T-helper 1 cell treated with Interleukin-12 subunit alpha and Interleukin-12 subunit beta and Interleukin-4 antibody, amounts not matched to agents 30 ng/mL and 1 ng/mL, for 36 hours (primary cell): ENCODE results near the gene NET1. TPM values are rescaled to one million over a fixed set of nuclear protein-coding genes. Genes with fewer than 3 reads are reported as not detected.
"Not testable (repeated sequence)": the region's sequence is repeated elsewhere in the genome, so short reads cannot be mapped to it uniquely, and the experiment has no call there.

Experiments used
- intact Hi-C: fragments of 100-400 bp; cut with micrococcal nuclease; formaldehyde crosslinking; loops from one replicate; pipeline ENCODE4 v1.15.1; 2024
- total RNA-seq: library from RNA; stranded (reverse); gene quantifications from 2 replicates; pipeline ENCODE4 v1.2.3, GENCODE V29; 2022

The NET1 gene
- total RNA-seq, 1 donor from 2014 or later = 41.8 TPM

- intact Hi-C loops = no loop called here
These were observed 15.6 kb upstream of the NET1 start for GRCh38 chr10:5396556-5397300.

- intact Hi-C loops = no loop called here
These were observed 13.0 kb upstream of the NET1 start for GRCh38 chr10:5399332-5399731.

- intact Hi-C loops = no loop called here
These were observed 11.7 kb upstream of the NET1 start for GRCh38 chr10:5400468-5401240.

DNA sequence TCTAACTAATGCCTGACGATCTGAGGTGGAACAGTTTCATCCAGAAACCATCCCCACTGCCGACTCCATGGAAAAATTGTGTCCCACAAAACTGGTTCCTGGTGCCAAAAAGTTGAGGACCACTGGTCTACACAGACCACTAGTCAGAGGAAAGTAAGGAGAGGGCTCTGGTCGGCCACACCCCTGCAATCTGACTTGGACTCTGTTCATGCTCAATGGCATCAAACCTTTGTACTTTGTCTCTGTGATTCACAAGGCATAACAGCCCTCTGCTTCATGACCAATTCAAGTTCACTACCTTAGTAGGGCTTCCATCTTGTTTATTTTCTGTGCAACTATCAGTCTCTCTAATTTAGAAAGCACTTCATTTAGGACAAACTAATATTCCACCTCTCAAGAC, 9.6 kb upstream of the NET1 start:
- intact Hi-C loops = no loop called here

DNA sequence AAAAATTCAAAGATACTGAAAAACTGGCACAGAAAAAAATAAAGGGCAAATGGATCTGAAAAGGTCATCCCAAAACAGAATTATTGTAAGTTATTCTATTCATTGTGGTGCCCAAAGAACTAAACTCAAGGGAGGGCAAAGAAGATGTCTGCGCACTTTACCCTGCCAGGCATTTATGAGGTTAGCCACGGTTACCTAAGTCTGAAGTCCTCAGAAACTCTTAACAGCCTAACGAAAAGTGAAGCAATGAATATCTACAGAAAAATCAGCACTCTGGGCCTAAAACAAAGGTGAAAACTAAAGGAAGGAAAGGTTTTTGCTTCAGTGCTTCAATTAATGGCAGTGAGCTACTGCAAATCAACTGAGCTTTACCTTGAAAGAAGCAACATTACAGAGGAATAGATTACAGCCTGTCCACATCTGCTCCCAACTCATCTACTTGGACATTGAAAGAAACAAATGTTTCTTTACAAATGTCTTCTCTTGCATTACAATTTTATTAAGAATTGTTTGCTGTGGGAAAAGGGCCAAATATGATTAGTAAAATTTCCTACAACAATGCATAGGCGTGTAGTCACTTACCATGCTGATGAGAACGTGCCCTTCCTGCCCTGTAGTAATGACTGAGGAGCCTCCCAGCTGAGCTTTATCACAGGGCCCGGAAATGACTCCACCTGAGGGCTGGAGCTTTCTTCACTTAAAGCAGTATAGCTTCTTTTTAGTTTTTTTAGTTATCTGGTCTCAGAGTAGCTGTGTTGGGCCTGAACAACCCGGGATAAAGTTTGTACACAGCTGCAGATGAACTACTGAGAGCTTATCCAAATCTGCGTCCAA, 7.9 kb upstream of the NET1 start, which contains the start of gene TUBAL3:
TUBAL3 (minus strand) TSS at position 621 of the 834 bp plus-strand sequence; CDS start at position 585, 36 bp downstream.
- intact Hi-C loops = no loop called here

DNA sequence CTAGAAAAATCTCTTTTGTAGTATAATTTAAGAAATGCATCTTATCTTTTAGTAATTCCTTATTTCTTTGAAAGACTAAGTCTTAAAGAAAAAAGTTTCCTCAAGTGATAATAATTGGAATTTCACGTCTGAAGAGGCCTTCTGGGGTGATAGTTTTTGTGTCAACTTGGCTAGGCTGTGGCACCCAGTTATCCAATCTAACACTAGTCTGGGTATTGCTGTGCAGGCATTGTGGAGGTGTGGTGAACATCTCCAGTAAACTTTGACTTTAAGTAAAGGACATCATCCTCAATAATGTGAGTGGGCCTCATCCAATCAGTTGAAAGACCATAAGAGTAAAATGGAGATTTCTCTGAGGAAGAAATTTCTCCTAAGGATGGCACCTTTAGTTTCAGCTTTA, 5.4 kb upstream of the NET1 start:
- intact Hi-C loops = no loop called here

GRCh38 chr10:5410787-5411186, 1.6 kb upstream of the NET1 start:
- intact Hi-C loops = not testable (repeated sequence)

- intact Hi-C loops = loop anchor here (1.0 to 2.0 kb wide), 4 partner anchors 34 to 318 kb away; partner anchors contain the start of gene AKR1C3
These were observed 448 bp upstream of the NET1 start for GRCh38 chr10:5411941-5412276.

DNA sequence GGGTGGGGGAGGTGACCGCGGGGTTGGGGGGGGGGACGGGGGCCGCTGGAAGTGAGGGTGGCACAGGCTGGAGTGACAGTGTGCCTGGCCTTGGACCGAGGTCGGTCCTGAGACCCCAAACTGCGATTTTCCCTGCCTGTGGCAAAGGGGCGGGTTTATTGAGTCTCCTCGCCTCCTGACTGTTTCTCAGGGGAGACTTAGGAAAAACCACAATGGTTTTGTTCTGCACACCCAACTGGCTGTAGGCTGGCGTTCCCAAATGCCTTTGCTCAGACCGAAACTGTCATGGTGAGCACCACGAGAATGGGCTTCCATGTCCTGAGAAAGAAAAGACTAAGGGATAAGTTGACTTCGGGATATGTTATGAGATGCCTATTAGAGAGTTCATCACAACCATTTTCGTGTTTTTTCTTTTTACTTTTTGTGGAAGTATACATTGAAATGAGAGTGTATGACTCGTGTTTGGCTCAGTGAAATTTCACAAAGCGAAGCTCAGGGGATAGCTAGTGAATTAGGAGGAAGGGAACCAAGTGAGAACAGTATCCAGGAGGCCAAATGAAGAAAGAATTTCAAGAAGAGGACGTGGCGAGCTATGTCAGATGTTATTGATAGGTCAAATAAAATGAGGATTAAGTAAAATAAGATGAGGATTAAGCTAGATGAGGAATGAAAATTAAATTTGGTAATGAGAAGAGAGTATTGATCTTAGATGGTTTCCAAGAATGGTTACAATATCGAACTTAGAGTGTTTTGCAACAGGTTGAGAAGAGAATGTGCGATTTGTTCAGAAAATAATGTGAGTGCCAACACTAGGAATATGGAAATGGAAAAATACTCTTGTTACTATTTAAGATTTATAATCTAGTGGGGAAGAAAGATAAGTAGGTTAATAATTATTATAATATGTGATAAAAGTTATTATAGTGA, 918 bp downstream of the NET1 start:
- intact Hi-C loops = loop anchor here (2.0 kb wide), 2 partner anchors 116 to 128 kb away; no protein-coding TSS in a partner anchor

GRCh38 chr10:5416981-5417380, 4.6 kb downstream of the NET1 start:
- intact Hi-C loops = no loop called here

DNA sequence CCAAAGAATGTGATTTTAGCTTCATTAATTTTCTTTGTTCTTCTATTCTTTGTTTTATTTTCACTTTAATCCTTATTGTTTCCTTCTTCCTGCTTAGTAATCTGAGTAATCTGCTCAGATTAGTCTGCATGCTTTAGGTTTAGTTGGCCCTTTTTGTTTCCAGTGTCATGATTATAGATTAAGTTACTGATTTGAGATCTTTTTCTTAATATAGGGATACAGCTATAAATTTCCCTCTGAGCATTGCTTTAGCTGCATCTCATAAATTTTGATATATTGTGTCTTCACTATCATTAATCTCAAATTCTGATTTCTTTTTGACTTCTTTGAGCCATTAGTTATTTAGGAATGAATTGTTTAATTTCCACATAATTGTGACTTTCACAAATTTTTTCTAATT, 6.2 kb downstream of the NET1 start:
- intact Hi-C loops = no loop called here

- intact Hi-C loops = no loop called here
These were observed 7.2 kb downstream of the NET1 start for GRCh38 chr10:5419466-5420094.

DNA sequence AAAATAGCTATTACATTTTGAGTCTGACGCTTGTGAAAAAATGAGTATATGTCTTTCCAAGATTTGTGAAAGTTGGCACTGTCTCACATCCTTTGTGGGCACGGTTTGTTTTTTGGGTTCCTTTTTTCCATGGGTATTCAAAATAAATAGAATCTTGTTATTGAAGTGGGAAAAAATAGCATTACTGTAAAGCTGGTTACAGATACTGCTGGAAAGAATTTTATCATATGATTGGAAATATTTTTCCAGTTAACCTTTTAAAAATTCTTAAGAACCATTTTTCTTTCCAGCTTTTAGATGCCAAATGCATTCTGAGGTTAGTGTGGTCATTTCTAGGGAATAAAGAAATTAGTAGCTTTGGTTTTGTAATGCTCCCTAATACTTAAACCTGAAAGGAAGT, 11.4 kb downstream of the NET1 start:
- intact Hi-C loops = no loop called here

DNA sequence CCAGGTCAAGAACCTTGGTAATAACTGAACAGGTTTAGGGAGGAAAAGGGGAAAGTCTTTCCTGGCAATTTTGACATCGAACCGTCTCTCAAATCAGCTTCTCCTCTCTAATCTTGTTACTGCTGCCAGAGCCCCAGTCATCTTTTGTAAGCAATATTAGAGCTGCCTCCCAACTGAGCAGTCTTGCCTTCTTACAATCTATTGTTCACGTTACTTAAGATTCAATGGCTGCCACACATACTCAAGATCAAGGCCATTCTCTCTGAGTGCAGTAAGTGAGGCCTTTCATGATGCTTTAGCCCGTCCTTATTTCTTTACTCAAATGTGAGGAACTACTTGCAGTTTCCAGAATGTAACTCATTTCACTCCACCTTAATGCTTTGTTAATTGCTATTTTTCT, 12.4 kb downstream of the NET1 start:
- intact Hi-C loops = no loop called here

DNA sequence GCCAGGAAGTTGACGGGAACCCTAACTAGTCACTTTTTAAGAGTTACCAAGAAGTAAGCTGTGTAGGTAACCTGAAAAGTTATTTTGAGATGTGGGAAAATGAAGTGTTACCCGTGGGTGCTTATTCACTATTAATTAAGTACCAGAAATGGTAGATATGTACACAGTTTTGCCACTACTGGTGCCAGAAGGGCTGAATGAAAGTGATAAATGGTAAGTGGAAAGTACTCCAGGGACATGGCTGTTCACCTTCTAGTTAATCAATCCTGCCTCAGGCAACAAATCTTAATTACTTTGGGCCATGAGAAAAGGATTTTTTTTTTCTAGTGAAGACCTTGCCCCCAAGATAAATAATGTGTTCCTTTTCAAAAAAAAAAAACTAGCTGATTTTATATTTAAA, 15.8 kb downstream of the NET1 start:
- intact Hi-C loops = no loop called here

DNA sequence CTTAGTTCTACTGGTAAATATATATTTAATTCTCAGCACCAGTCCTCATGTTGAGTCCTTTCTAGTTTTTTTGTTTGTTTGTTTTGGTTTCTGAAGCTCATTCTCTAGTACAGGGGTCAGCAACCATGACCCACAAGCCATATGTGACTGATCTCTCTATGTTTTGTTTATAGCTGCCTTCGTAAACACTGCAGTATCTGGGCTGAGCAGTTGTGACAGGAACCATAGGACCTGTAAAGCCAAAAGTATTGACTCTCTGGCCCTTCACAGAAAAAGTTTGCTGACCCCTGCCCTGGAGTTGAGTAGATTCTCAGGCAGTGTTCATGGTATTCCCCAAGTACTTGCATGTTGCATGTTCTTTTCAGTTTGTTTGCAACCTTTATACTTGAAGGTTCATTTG, 20.8 kb downstream of the NET1 start:
- intact Hi-C loops = no loop called here

DNA sequence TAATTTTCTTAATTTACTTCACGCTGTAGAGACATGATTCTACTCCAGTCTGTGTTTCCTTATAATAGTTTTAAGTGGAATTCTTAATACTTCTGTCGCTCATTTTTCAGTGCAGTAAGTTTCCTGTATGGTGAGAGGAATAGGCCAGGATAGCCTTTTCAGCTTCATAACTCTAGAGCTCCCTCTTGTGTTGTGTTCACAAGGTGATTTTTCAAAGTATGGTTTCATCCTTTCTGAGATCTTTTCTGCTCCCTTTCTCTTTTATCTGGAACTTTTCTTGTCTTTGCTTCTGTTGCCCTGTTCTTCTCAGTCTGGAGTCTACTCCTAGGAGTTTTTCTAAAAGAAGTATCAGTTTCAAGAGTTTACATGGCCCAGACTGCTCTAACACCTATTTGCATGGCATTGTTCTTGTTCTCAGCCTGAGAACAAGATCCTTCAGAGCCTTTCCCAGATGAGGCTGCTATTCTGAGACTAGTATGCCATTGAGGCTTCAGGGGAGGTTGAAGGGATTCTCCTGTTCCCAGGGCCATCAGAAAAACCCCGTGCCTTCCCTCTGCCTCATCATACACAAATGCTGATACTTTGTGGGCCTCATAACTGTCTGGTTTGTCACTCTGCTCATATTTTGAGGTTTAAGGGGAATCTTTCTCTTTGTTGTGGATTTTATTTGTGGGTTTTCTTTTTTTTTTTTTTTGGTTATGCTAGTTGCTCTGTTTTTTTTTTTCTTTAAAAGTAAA, 21.8 kb downstream of the NET1 start:
- intact Hi-C loops = loop anchor here (1.0 to 2.0 kb wide), 6 partner anchors 50 to 619 kb away; partner anchors contain the start of gene AKR1C3

- intact Hi-C loops = loop anchor here (2.0 kb wide), 1 partner anchor 153 kb away; no protein-coding TSS in a partner anchor
These were observed 23.0 kb downstream of the NET1 start for GRCh38 chr10:5435328-5435727.

GRCh38 chr10:5440206-5440605, 27.8 kb downstream of the NET1 start:
- intact Hi-C loops = loop anchor here (10.0 kb wide), 4 partner anchors 335 to 765 kb away; partner anchors contain the start of genes IL15RA, PFKFB3 and RBM17
